CD4-positive, alpha-beta T cell treated with Interleukin-15 for 4 hours (primary cell): ENCODE results near the gene ZNF433.
A peak's percentile ranks its signal among the peaks of the same experiment; 100 is the strongest.

Experiments
- DNase-seq: peaks from one replicate; pipeline ENCODE4 v3.0.0-alpha.2; 2020; ENCODE audit warnings: low spot score

Gene ZNF433

DNA sequence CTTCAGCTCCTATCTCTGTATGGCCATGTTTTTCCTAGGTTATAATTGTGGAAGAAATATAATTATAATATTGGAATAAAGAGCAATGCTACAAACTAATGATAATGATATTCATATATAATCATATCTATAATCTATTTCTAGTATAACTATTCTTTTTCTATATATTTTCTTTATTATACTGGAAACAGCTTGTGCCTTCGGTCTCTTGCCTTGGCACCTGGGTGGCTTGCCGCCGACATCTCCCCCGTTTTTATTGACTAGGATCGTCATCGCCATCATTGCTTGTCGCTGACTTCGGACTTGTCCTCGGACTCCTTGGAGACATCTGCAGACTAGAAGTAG is 46.4 kb downstream of the ZNF433 start:
- DNase-seq = no peak

DNA sequence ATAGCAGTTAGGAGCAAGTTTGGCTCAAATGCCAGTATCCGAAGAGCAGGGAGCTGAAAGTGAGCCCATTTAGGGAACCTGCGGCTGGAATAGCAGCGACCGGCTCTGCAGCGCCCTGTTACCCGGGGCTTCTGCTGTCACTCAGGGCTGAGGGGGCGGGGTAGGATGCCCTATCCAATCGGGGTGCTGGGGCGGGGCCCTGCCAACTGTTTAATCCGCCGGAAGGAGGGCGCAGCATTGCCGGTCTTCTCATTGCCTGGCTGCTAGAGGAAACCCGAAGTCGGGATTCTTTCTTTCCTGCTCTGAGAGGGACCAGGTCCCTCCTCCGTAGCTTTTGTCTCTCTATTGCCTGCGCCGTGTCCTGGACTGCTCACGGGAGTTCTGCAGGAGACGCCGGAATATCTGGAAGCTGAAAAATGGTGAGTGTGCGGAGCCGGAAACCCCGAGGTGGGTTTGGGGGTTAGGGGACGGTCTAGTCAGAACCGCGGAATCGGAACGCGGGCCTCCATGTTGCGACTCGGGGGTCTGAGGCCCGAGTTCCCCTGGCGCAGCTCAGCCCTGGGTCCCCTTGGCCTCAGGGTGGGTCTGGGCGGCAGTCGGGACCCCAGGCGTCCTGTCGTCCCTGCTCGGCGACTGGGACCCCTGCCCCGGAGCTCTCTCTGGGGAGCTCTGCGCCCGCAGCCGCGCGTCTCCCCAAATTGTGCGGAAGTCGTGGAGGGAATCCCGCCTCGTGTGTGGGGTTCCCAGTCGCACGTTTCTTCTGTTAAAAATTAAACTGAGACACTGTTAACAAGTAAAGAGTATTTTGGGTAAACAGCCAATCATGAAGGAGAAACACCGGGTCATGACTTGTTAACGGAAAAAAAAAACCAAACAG is 47.8 kb downstream of the ZNF433 start:
- DNase-seq = peak; percentile 88

DNA sequence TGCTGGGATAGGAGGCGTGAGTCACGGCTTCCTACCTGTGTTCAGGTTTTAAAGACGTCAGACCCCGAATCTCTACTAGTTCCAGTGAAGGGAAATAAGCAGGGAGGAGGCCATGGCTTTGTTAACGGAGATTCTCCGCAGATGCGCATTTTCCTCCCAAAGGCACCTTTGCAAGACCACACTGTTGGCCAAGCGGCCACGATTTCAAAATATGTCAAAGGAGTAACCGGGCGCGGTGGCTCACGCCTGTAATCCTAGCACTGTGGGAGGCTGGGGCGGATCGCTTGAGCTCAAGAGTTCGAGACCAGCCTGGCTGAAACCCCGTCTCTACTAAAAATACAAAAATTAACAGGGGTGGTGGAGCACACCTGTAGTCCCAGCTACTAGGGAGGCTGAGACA is 48.7 kb downstream of the ZNF433 start:
- DNase-seq = no peak

DNA sequence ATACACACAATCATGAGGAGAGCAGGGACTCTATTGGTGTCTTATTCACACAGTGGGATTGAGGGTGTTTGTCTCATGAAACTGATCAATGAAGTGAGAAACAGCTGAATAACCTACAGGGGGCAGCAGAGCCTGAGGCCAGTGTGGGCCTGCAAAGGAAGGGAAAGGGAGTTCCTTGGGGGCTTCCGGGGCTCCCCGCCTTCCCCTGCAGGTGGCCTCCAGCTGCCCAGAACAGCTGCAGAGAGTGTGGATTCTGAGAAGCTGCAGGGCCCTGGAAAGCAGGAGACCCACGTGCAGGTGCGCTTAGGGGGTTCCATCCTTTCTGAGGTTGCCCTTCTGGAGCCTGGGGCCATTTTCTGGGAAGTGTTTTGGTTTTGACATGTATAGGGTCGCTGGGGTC is 50.5 kb downstream of the ZNF433 start:
- no peak for DNase-seq

DNA sequence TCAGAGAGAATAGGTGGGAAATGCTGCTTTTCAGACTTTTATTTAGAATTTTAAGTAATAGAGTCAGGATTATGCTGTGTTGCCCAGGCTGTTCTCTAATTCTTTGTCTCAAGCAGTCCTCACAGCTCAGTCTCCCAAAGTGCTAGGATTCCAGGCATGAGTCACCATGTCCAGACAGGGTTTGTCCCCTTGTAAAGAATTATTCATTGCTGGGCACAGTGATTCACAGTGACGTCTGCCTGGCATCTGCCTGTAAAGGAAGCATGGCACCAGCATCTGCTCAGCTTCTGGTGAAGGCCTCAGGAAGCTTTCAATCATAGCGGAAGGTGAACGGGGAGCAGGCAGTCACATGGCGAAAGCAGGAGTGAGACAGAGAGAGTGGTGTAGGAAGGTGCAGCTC is 53.0 kb downstream of the ZNF433 start:
- no peak for DNase-seq

DNA sequence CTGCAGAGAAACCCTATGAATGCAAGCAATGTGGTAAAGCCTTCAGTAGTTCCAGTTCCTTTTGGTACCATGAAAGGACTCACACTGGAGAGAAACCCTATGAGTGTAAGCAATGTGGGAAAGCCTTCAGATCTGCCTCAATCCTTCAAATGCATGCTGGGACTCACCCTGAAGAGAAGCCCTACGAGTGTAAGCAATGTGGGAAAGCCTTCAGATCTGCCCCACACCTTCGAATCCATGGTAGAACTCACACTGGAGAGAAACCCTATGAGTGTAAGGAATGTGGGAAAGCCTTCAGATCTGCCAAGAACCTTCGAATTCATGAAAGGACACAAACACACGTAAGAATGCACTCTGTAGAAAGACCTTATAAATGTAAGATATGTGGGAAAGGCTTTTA is 56.0 kb downstream of the ZNF433 start:
- no peak for DNase-seq

DNA sequence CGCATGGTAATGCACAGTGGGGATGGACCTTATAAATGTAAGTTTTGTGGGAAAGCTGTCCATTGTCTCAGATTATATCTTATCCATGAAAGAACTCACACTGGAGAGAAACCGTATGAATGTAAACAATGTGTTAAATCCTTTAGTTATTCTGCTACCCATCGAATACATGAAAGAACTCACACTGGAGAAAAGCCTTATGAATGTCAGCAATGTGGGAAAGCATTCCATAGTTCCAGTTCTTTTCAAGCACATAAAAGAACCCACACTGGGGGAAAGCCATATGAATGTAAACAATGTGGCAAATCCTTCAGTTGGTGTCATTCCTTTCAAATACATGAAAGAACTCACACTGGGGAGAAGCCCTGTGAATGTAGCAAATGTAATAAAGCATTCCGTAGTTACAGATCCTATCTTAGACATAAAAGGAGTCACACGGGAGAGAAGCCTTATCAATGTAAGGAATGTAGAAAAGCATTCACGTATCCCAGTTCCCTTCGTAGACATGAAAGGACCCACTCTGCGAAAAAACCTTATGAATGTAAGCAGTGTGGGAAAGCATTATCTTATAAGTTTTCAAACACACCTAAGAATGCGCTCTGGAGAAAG is 56.9 kb downstream of the ZNF433 start:
- no peak for DNase-seq

DNA sequence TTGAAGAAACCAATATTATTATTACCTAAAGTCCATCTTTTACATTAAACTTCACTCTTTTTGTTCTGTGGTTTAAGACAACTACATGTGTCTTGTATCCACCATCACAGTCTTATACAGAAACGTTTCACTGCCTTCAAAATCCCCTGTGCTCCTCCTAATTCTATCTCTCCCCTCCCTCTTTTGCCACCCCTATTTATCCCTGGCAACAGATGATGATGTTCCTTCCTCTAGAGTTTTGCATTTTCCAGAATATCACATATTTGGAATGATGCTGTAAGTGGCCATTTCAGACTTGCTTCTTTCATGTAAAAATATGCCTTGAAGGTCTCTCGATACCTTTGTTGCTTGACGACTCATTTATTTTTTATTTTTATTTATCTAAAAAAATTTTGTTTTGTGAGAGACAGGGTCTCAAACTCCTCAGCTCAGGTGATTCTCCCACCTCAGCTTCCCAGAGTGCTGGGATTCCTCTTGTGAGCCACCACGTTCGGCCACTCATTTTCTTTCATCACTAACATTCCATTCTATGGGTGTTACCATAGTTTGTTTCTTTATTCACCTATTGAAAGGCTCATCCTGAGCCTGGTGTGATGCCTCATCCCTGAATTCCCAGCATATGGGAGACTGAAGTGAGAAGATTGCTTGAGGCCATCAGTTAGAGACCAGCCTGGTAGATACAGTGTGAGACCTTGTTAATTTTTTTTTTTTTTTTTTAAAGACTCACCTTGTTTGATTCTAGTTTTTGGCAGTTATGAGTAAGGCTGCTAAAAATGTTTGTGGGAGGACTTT is 62.3 kb downstream of the ZNF433 start:
- DNase-seq = no peak

DNA sequence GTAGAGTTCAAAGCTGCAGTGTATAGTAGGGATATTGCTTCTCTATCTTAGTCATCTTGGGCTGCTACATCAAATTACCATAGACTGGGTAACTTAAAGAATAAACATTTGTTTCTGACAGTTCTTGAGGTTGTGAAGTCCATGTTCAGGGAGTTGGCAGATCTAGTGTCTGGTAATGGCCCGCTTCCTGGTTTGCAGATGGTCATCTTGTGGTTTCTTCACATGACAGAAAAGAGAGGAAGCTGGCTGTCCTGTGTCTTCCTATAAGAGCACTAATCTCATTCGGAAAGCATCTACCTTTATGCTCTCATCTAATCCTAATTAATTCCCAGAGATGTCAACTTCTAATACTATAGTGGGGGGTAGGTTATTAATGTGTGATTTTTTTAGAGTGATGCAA is 64.4 kb downstream of the ZNF433 start:
- DNase-seq = no peak

DNA sequence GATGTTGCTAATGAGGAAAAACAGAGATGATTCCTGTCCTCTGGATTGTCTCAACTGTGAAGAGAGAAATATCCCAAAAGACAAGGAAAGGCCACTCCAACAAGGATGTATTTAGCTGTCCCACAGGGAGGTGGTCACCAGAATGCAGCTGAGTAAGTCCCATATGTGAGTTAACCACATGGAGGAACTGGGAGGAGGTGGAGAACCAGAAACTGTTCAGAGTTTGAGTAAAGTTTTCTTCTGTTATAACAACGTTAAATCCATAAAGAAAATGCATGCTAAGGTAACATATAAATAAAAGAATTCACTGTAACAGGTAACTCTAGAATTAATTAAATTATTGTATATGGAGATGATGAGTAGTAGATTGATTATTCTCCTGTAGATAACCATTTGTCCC is 65.3 kb downstream of the ZNF433 start:
- no peak for DNase-seq

DNA sequence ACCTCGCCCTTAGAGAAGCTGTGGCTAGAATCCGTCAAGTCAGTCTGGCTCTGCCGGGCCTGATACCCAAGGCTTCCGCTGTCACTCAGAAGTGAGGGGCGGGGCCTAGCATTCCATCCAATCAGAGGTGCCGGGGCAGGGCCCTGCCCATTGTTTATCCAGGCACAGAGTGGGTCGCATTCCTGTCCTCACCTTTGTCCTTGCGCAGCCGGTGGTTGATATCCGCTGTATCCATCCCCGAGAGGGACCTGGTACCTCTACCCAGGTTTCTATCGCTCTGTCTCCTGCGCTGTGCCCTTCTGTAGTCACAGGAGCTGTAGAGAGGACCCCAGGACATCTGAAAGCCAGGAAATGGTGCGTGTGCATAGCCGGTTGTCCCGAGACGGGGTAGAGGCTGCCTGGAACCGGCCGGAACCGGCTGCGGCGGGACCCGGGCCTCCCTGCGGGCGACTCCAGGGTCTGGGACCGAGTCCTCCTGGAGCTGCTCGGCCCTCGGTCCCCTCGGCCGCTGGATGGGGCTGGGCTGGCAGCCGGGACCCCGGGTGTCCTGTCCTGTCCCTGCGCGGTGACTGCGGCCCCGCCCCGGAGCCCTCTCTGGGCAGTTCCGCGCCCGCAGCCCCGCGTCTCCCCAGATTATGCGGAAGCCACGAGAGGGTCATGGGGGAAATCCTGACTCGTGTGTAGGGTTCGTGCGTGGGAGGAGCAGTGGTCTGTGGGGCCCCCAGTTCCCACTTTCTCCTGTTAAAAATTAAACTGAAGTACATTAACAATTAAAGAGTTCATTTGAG is 70.4 kb downstream of the ZNF433 start, which contains the start of gene ZNF763:
Gene ZNF763, plus strand, starts transcription at position 183 of the 788 bp plus-strand sequence. Its CDS starts 169 bp downstream, at position 352.
- peak; percentile 90 for DNase-seq
